Lung (tissue), 12 donors: ENCODE results near the gene TPM4. TPM values are rescaled to one million over a fixed set of nuclear protein-coding genes. Genes with fewer than 3 reads are reported as not detected.
A peak's percentile ranks its signal among the peaks of the same experiment; 100 is the strongest.

ENCODE experiments used
- ATAC-seq: fragments of 200-7000 bp; cut with Tn5 transposase; one replicate; pipeline ENCODE4 v1.9.1; 2020; ENCODE audit warnings: moderate number of reproducible peaks; ENCODE audit not compliant: insufficient read depth, low FRiP score
- DNase-seq, 3 donors: peaks; one replicate each; pipeline ENCODE4 v3.0.0-alpha.2; 2013 to 2017
- H3K27ac ChIP-seq, 2 donors: one replicate each; pipeline ENCODE4 v1.5.1; 2013; ENCODE audit warnings: mild to moderate bottlenecking in 2 of 2, moderate library complexity in 2 of 2, control low read depth in 1 of 2, inconsistent platforms in 1 of 2, low read depth in 1 of 2, low read length in 1 of 2
- H3K27me3 ChIP-seq, 3 donors: one replicate each; pipeline ENCODE4 v1.5.1; 2013; ENCODE audit warnings: low read length in 2 of 3; ENCODE audit not compliant: control insufficient read depth in 3 of 3, insufficient read depth in 3 of 3
- H3K36me3 ChIP-seq, 4 donors: one replicate each; pipeline ENCODE4 v1.5.1; 2013; ENCODE audit warnings: low read length in 4 of 4, mild to moderate bottlenecking in 1 of 4, moderate library complexity in 1 of 4; ENCODE audit not compliant: control insufficient read depth in 4 of 4, insufficient read depth in 4 of 4
- H3K4me1 ChIP-seq, 5 donors: one replicate each; pipeline ENCODE4 v1.5.1; 2013; ENCODE audit warnings: low read length in 5 of 5, mild to moderate bottlenecking in 2 of 5, moderate library complexity in 1 of 5; ENCODE audit not compliant: control insufficient read depth in 5 of 5, insufficient read depth in 5 of 5
- H3K4me3 ChIP-seq: one replicate; pipeline ENCODE4 v1.5.1; 2013; ENCODE audit warnings: mild to moderate bottlenecking, control low read depth, moderate library complexity
- H3K9ac ChIP-seq, 2 donors: one replicate each; pipeline ENCODE4 v1.5.1; 2013; ENCODE audit warnings: low read length in 2 of 2, control low read depth in 1 of 2; ENCODE audit not compliant: insufficient read depth in 1 of 2
- H3K9me3 ChIP-seq, 4 donors: one replicate each; pipeline ENCODE4 v1.5.1; 2013; ENCODE audit warnings: low read length in 3 of 4, mild to moderate bottlenecking in 1 of 4, moderate library complexity in 1 of 4; ENCODE audit not compliant: control insufficient read depth in 4 of 4, insufficient read depth in 3 of 4
- WGBS, 2 donors: extraction: QIAGEN DNeasy Blood & Tissue Kit; methylation state at CpG; one replicate each; pipeline ENCODE4 v1.1.7; 2013; 5-methylcytosine and 5-hydroxymethylcytosine counted together
- polyA plus RNA-seq, 2 donors: library from polyadenylated mRNA; stranded (reverse); fragments of 200-250 nt; gene quantifications; one replicate each; pipeline ENCODE4 v1.2.1, GENCODE V29; 2013
- total RNA-seq, 2 donors: library from RNA; depleted of rRNA in 1 of 2; stranded (reverse); fragments of >200 nt in 1 of 2; gene quantifications; one replicate each; pipeline ENCODE4 v1.2.1, GENCODE V29; 2014 to 2021
- TF ChIP-seq, protein P1 (sequence below): IDR thresholded peaks from 2 replicates; pipeline ENCODE4 v1.5.1; 2012; ENCODE audit warnings: mild to moderate bottlenecking; ENCODE audit errors: control extremely low read depth, extremely low read depth
- donor health status: control.
- donor health status: control.
- donor health status: Bipolar disorder and iron deficiency.
- donor health status: healthy.
- donor health status: DM: yes; HTN: yes; CAD: no.

Gene TPM4
- total and polyA plus RNA-seq, 4 donors: 274 to 438 (median 383) TPM

DNA sequence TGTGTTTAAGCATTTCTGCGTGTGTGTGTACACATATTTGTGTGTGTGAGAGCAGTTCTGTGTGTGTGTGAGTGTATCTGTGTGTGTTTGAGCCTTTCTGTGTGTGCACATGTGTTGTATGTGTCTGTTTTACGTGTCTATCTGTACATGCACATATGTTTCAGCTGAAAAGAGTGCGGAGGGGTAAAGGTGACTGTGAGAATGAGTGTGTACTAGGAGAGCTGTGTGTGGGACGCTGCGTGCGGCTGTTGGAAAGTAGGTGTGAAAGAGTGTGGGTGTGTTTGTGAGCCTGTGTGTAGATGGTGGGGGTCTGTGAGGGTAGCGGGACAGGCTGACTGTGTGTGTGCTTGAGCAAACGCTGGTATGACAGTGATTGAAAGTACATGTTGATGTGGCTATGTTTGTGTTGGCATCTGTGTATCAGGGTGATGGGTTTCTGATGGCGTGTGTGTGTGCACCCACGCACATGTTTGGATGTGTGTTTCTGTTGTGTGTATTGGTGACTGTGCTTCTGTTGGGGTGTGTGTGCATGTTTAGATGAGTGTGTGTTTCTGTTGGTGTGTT, 7.5 kb upstream of the TPM4 start:
- H3K4me3 ChIP-seq: no peak overlapping the region
- peaks cover 0 to 18% (median 0%) of the 10 kb centered on the region in 5 donors for H3K4me1 ChIP-seq
- no peak for ATAC-seq
- no peaks in the 10 kb centered on the region for H3K9me3 ChIP-seq
- TF ChIP-seq, protein P1, sequence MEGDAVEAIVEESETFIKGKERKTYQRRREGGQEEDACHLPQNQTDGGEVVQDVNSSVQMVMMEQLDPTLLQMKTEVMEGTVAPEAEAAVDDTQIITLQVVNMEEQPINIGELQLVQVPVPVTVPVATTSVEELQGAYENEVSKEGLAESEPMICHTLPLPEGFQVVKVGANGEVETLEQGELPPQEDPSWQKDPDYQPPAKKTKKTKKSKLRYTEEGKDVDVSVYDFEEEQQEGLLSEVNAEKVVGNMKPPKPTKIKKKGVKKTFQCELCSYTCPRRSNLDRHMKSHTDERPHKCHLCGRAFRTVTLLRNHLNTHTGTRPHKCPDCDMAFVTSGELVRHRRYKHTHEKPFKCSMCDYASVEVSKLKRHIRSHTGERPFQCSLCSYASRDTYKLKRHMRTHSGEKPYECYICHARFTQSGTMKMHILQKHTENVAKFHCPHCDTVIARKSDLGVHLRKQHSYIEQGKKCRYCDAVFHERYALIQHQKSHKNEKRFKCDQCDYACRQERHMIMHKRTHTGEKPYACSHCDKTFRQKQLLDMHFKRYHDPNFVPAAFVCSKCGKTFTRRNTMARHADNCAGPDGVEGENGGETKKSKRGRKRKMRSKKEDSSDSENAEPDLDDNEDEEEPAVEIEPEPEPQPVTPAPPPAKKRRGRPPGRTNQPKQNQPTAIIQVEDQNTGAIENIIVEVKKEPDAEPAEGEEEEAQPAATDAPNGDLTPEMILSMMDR: no peak
- H3K27ac ChIP-seq: peak overlapping the region in 1 of 2 donors; percentile 30
- no peaks in the 10 kb centered on the region for H3K36me3 ChIP-seq
- no peak overlapping the region for H3K9ac ChIP-seq
- no peaks in the 10 kb centered on the region for H3K27me3 ChIP-seq
- no peak for DNase-seq
- WGBS, 2 donors: 83 to 94% methylated on average over 10 of the region's 10 CpGs

DNA sequence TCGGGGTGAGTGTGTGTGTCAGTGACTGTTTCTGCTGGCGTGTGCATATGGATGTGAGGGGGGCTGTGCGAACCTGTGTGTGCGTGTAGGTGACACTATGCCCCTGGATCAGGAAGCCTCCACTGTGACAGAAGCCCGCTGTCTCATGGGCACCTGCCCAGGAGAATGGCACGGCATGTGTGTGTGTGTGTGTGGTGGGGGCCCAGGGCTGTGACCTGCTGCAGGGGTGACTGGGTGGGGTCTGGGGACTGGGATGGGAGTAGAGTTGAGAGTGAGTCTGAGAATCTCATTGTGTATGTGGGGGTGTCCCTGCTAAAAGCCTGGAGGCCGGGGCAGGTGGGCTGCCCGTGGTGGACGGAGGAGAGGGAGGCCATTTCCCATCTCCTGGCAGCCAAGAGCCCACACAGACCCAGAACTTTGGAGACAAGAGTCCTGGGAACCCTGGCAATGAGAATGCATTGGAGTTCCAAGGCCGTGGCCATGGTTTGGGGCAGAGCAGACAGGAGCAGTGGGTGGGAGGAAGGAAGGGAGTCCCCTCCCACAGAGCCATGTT, 6.4 kb upstream of the TPM4 start:
- H3K4me3 ChIP-seq: no peak overlapping the region
- peak overlapping the region in 1 of 2 donors; percentile 91 for H3K27ac ChIP-seq
- WGBS, 2 donors: 66 to 78% methylated on average over 10 of the region's 10 CpGs
- DNase-seq: no peak
- no peaks in the 10 kb centered on the region for H3K9me3 ChIP-seq
- H3K4me1 ChIP-seq: peaks cover 0 to 18% (median 0%) of the 10 kb centered on the region in 5 donors
- no peak for ATAC-seq
- TF ChIP-seq, protein P1: no peak
- peak overlapping the region in 1 of 2 donors; percentile 19 for H3K9ac ChIP-seq
- no peaks in the 10 kb centered on the region for H3K27me3 ChIP-seq
- H3K36me3 ChIP-seq: no peaks in the 10 kb centered on the region

DNA sequence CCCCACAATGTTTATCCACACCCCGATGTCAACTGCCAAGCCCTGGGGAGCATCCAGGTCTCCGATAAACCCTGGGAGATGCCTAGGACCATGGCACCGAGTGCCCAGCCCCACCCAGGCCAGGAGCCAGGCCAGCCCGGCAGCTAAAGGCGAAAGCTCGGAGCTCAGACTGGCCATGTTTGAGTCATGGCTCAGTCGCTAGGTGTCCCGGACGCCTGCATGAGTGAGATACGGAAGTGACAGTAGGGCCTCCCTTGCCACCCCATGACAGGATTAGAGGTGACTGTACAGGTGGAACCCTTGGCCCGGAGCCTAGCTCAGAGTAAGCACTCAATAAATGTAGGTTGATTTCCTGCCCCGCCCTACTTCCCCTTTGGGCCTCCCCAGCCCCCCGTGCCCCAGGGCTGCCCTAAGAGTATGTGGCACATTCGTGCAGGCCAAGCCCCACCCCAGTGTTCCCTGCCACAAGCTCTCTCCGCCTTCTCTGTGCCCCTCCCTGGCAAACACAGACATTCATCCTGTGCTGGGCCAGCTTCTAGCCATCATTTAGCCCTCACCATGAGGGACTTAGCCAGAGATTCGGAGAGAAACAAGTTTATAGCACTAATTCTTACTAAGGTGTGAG, 5.8 kb upstream of the TPM4 start:
- no peak overlapping the region for H3K4me3 ChIP-seq
- H3K9me3 ChIP-seq: no peaks in the 10 kb centered on the region
- peak overlapping the region in 1 of 2 donors; percentile 19 for H3K9ac ChIP-seq
- peak overlapping the region in 1 of 2 donors; percentile 91 for H3K27ac ChIP-seq
- H3K36me3 ChIP-seq: no peaks in the 10 kb centered on the region
- no peaks in the 10 kb centered on the region for H3K27me3 ChIP-seq
- DNase-seq: peak in 1 of 3 donors; percentile 52
- 11 to 19% methylated on average over 16 of the region's 16 CpGs for WGBS, 2 donors
- peaks cover 0 to 18% (median 0%) of the 10 kb centered on the region in 5 donors for H3K4me1 ChIP-seq
- TF ChIP-seq, protein P1: no peak
- ATAC-seq: peak; percentile 84
